ENCODE data around the gene FLNA. TPM values are rescaled to one million over a fixed set of nuclear protein-coding genes. Genes with fewer than 3 reads are reported as not detected.

Gene FLNA
- total and polyA plus RNA-seq, 2 of the 13 experiments (the other 11 are each of a cell fraction or from before 2014, with no cell fraction given) = 83.4 to 174 TPM

DNA sequence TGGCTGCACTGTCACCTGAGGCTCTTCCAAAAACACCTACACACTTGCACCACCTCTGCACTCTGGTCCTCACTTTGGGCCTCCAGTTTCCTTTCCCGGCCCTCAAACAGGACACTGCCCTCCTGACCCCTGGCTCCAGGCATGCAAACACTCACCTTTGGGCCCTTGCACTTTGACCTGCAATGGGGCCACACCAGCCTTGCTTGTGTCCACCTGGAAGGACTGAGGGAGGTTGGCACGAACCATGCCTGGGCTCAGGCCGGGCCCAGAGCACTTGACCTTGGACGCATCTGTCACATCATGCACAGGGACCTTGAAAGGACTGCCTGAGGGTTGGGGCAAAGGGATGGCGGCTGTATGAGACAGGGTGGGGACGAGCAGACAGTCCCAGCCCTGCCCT lies 15.6 kb downstream of the FLNA start (continued):
- TF ChIP-seq, protein P1, sequence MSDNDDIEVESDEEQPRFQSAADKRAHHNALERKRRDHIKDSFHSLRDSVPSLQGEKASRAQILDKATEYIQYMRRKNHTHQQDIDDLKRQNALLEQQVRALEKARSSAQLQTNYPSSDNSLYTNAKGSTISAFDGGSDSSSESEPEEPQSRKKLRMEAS (IDR thresholded peaks at IDR 0.05) = peak; percentile 41; the same call in 1 of the 2 replicates
- peak; percentile 29; the same call in 1 of the 2 replicates for TF ChIP-seq HDAC2 (CRISPR knock-in tag; IDR thresholded peaks at IDR 0.05)
- peak; percentile 21; the same call in 1 of the 2 replicates for TF ChIP-seq TBX2 (CRISPR knock-in tag; IDR thresholded peaks at IDR 0.05; ENCODE audit: borderline replicate concordance)
- TF ChIP-seq NFYB (CRISPR knock-in tag; IDR thresholded peaks at IDR 0.05) = no peak
- TF ChIP-seq NCOR1 (IDR thresholded peaks at IDR 0.05; ENCODE audit: borderline replicate concordance, low read length) = peak; percentile 34; the same call in 1 of the 2 replicates
- no peak for TF ChIP-seq TMF1 (CRISPR knock-in tag; IDR thresholded peaks at IDR 0.05; ENCODE audit: low read depth)
- TF ChIP-seq ZNF235 (CRISPR knock-in tag; IDR thresholded peaks at IDR 0.05; ENCODE audit: borderline replicate concordance) = no peak
- TF ChIP-seq, protein P2, sequence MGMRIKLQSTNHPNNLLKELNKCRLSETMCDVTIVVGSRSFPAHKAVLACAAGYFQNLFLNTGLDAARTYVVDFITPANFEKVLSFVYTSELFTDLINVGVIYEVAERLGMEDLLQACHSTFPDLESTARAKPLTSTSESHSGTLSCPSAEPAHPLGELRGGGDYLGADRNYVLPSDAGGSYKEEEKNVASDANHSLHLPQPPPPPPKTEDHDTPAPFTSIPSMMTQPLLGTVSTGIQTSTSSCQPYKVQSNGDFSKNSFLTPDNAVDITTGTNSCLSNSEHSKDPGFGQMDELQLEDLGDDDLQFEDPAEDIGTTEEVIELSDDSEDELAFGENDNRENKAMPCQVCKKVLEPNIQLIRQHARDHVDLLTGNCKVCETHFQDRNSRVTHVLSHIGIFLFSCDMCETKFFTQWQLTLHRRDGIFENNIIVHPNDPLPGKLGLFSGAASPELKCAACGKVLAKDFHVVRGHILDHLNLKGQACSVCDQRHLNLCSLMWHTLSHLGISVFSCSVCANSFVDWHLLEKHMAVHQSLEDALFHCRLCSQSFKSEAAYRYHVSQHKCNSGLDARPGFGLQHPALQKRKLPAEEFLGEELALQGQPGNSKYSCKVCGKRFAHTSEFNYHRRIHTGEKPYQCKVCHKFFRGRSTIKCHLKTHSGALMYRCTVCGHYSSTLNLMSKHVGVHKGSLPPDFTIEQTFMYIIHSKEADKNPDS (CRISPR knock-in tag; IDR thresholded peaks at IDR 0.05) = no peak
- no peak for TF ChIP-seq HNRNPLL (IDR thresholded peaks at IDR 0.05; ENCODE audit: low read depth, low read length, poor library complexity, severe bottlenecking)
- TF ChIP-seq UBTF (CRISPR knock-in tag; IDR thresholded peaks at IDR 0.05) = peak; percentile 33; the same call in 1 of the 2 replicates
- TF ChIP-seq, protein P3, sequence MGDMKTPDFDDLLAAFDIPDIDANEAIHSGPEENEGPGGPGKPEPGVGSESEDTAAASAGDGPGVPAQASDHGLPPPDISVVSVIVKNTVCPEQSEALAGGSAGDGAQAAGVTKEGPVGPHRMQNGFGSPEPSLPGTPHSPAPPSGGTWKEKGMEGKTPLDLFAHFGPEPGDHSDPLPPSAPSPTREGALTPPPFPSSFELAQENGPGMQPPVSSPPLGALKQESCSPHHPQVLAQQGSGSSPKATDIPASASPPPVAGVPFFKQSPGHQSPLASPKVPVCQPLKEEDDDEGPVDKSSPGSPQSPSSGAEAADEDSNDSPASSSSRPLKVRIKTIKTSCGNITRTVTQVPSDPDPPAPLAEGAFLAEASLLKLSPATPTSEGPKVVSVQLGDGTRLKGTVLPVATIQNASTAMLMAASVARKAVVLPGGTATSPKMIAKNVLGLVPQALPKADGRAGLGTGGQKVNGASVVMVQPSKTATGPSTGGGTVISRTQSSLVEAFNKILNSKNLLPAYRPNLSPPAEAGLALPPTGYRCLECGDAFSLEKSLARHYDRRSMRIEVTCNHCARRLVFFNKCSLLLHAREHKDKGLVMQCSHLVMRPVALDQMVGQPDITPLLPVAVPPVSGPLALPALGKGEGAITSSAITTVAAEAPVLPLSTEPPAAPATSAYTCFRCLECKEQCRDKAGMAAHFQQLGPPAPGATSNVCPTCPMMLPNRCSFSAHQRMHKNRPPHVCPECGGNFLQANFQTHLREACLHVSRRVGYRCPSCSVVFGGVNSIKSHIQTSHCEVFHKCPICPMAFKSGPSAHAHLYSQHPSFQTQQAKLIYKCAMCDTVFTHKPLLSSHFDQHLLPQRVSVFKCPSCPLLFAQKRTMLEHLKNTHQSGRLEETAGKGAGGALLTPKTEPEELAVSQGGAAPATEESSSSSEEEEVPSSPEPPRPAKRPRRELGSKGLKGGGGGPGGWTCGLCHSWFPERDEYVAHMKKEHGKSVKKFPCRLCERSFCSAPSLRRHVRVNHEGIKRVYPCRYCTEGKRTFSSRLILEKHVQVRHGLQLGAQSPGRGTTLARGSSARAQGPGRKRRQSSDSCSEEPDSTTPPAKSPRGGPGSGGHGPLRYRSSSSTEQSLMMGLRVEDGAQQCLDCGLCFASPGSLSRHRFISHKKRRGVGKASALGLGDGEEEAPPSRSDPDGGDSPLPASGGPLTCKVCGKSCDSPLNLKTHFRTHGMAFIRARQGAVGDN (CRISPR knock-in tag; IDR thresholded peaks at IDR 0.05) = peak; percentile 81
- peak; percentile 18 to 69; a peak in 2 of 4 replicates for TF ChIP-seq NR2F1 (CRISPR knock-in tag; IDR thresholded peaks at IDR 0.05)
- peak; percentile 87 for TF ChIP-seq ZNF264 (CRISPR knock-in tag; IDR thresholded peaks at IDR 0.05)
- peak; percentile 28; the same call in 1 of the 2 replicates for TF ChIP-seq ZNF770 (CRISPR knock-in tag; IDR thresholded peaks at IDR 0.05)
- no peak for TF ChIP-seq MYPOP (CRISPR knock-in tag; IDR thresholded peaks at IDR 0.05)
- no peak for TF ChIP-seq ZFP36L2 (CRISPR knock-in tag; IDR thresholded peaks at IDR 0.05)
- no peak for TF ChIP-seq TEAD2 (CRISPR knock-in tag; IDR thresholded peaks at IDR 0.05)
- no peak for TF ChIP-seq HDAC6 (IDR thresholded peaks at IDR 0.05; ENCODE audit: low read depth, low read length)

Data from HepG2 (cell line).